Upper lobe of left lung (tissue), 4 donors: ENCODE data around the gene AGMO.

Experiments used
- CTCF ChIP-seq, 6 experiments: fragments of 450-650 bp in 4 of 6; fragments of 200-600 bp in 2 of 6; sonication (generic) in 2 of 6; IDR thresholded peaks; one replicate each; pipeline ENCODE4 v1.5.1; 2016 to 2019; ENCODE audit warnings: antibody characterized with exemption in 6 of 6
- EP300 ChIP-seq, 4 donors: sonication (generic); formaldehyde crosslinking; IDR thresholded peaks; one replicate each; pipeline ENCODE4 v1.5.1; 2017; ENCODE audit warnings: antibody characterized with exemption in 4 of 4, control low read depth in 2 of 4
- POLR2A ChIP-seq, 4 donors: fragments of 450-650 bp; IDR thresholded peaks; one replicate each; pipeline ENCODE4 v1.5.1; 2016 to 2017; ENCODE audit warnings: antibody characterized with exemption in 4 of 4, mild to moderate bottlenecking in 2 of 4

- TF ChIP-seq CTCF (IDR thresholded peaks at IDR 0.05), result no peak
- no peak for TF ChIP-seq EP300 (IDR thresholded peaks at IDR 0.05)
- no peak for TF ChIP-seq POLR2A (IDR thresholded peaks at IDR 0.05)
Measured at GRCh38 chr7:15476531-15476918, 85.3 kb downstream of the AGMO start.
